H1 (cell line): ENCODE results near the gene ATG4D. TPM values are rescaled to one million over a fixed set of nuclear protein-coding genes. Genes with fewer than 3 reads are reported as not detected.

Experiments used
- CTCF ChIA-PET: fragments of 300-600 bp; sonication (Branson Sonifier 250); formaldehyde crosslinking; loops from one replicate; lab custom pipeline; 2021; ENCODE audit not compliant: partially characterized antibody; lab: Charles Lee
- POLR2A ChIA-PET: fragments of 300-600 bp; sonication (Branson Sonifier 250); formaldehyde crosslinking; loops from one replicate; lab custom pipeline; 2021; ENCODE audit warnings: inconsistent platforms; ENCODE audit not compliant: partially characterized antibody; lab: Charles Lee
- DNase-seq, 2 experiments: peaks; one replicate each; pipeline versions ENCODE4 v3.0.0 to v3.0.0-alpha.2; 2010 to 2022; ENCODE audit warnings: low spot score in 2 of 2, low read depth in 1 of 2, mixed read lengths in 1 of 2
- FAIRE-seq: peaks from 2 replicates; lab custom pipeline; 2011; peaks lifted over from hg19 to GRCh38; lab: Jason Lieb, UNC
- H2AFZ ChIP-seq: 2 replicates; pipeline ENCODE4 v1.8.1; 2012; ENCODE audit warnings: low read length, inconsistent platforms
- H2AK5ac ChIP-seq: 2 replicates; pipeline ENCODE4 v1.6.1; 2013; ENCODE audit warnings: low read depth, low read length
- H2BK120ac ChIP-seq: replicated peaks from 2 replicates; pipeline ENCODE3; 2013; ENCODE audit warnings: low read depth, low read length, inconsistent platforms
- H2BK12ac ChIP-seq: 2 replicates; pipeline ENCODE4 v1.6.1; 2013; ENCODE audit warnings: low read depth, low read length
- H2BK15ac ChIP-seq: 2 replicates; pipeline ENCODE4 v1.6.1; 2013; ENCODE audit warnings: low read length
- H2BK20ac ChIP-seq: 2 replicates; pipeline ENCODE4 v1.6.1; 2013; ENCODE audit warnings: low read length
- H2BK5ac ChIP-seq: 2 replicates; pipeline ENCODE4 v1.6.1; 2013; ENCODE audit warnings: low read depth, low read length
- H3K14ac ChIP-seq: 2 replicates; pipeline ENCODE4 v1.6.1; 2013; ENCODE audit warnings: inconsistent platforms; ENCODE audit not compliant: insufficient read length
- H3K18ac ChIP-seq: 2 replicates; pipeline ENCODE4 v1.6.1; 2013; ENCODE audit warnings: low read length; ENCODE audit errors: extremely low read depth
- H3K23ac ChIP-seq: 2 replicates; pipeline ENCODE4 v1.6.1; 2013; ENCODE audit warnings: inconsistent platforms; ENCODE audit not compliant: insufficient read length
- H3K23me2 ChIP-seq: 2 replicates; pipeline ENCODE4 v1.6.1; 2013; ENCODE audit warnings: low read depth, low read length
- H3K27ac ChIP-seq: 2 replicates; pipeline ENCODE4 v1.6.1; 2011; ENCODE audit warnings: low read depth, low read length, inconsistent platforms
- H3K27me3 ChIP-seq, 4 experiments: replicated peaks in 1 of 4; 1 replicate in 1 of 4; 2 replicates in 3 of 4; pipeline versions ENCODE4 v1.6.1 to v1.8.1; 2011 to 2013; ENCODE audit warnings: low read length in 3 of 4, mild to moderate bottlenecking in 3 of 4, inconsistent platforms in 2 of 4, mixed read lengths in 2 of 4, moderate library complexity in 1 of 4; ENCODE audit not compliant: control insufficient read depth in 3 of 4, insufficient read depth in 3 of 4; ENCODE audit errors: extremely low read depth in 1 of 4
- H3K36me3 ChIP-seq, 4 experiments: 2 replicates each; pipeline versions ENCODE4 v1.6.1 to v1.8.1; 2011 to 2013; ENCODE audit warnings: mild to moderate bottlenecking in 4 of 4, low read length in 3 of 4, moderate library complexity in 2 of 4, control low read depth in 1 of 4, inconsistent platforms in 1 of 4; ENCODE audit not compliant: insufficient read depth in 4 of 4, control insufficient read depth in 2 of 4
- H3K4ac ChIP-seq: replicated peaks from 2 replicates; pipeline ENCODE3; 2013; ENCODE audit warnings: low read length, low read depth, mixed read lengths, inconsistent platforms; ENCODE audit not compliant: insufficient read length
- H3K4me1 ChIP-seq, 4 experiments: replicated peaks in 1 of 4; 1 replicate in 1 of 4; 2 replicates in 3 of 4; pipeline versions ENCODE4 v1.6.1 to v1.8.1; 2011 to 2013; ENCODE audit warnings: low read length in 3 of 4, inconsistent platforms in 2 of 4, mixed read lengths in 1 of 4; ENCODE audit not compliant: insufficient read depth in 4 of 4, control insufficient read depth in 3 of 4
- H3K4me2 ChIP-seq, 2 experiments: 2 replicates each; pipeline versions ENCODE4 v1.6.1 to v1.8.1; 2011 to 2013; ENCODE audit warnings: low read depth in 2 of 2, low read length in 2 of 2, control low read depth in 1 of 2, inconsistent platforms in 1 of 2, mild to moderate bottlenecking in 1 of 2; ENCODE audit not compliant: insufficient read depth in 1 of 2
- H3K4me3 ChIP-seq, 4 experiments: fragments of 200-600, 300-600 bp in 1 of 4; sonication (generic), shearing (Covaris generic), sonication (Bioruptor Twin) in 1 of 4; 2 replicates each; pipeline versions ENCODE4 v1.5.1 to v1.8.1; 2011 to 2016; ENCODE audit warnings: low read length in 4 of 4, low read depth in 3 of 4, control low read depth in 2 of 4, inconsistent platforms in 2 of 4, mild to moderate bottlenecking in 2 of 4, mixed read lengths in 1 of 4, moderate library complexity in 1 of 4; ENCODE audit not compliant: insufficient read depth in 2 of 4; ENCODE audit errors: extremely low read depth in 1 of 4
- H3K56ac ChIP-seq: replicated peaks from 2 replicates; pipeline ENCODE3; 2013; ENCODE audit warnings: low read depth, mild to moderate bottlenecking, mixed read lengths, low read length, inconsistent platforms; ENCODE audit not compliant: insufficient read length
- H3K79me1 ChIP-seq: 2 replicates; pipeline ENCODE4 v1.6.1; 2013; ENCODE audit warnings: low read depth, low read length, control low read depth
- H3K79me2 ChIP-seq, 2 experiments: 2 replicates each; pipeline versions ENCODE4 v1.6.1 to v1.8.1; 2012 to 2013; ENCODE audit warnings: low read length in 2 of 2, mild to moderate bottlenecking in 2 of 2, inconsistent platforms in 1 of 2; ENCODE audit not compliant: insufficient read depth in 2 of 2, control insufficient read depth in 1 of 2
- H3K9ac ChIP-seq, 4 experiments: replicated peaks in 1 of 4; 1 replicate in 1 of 4; 2 replicates in 3 of 4; pipeline versions ENCODE4 v1.6.1 to v1.8.1; 2011 to 2013; ENCODE audit warnings: low read depth in 3 of 4, low read length in 3 of 4, control low read depth in 2 of 4, mild to moderate bottlenecking in 2 of 4, moderate library complexity in 2 of 4, inconsistent platforms in 1 of 4; ENCODE audit errors: extremely low read depth in 1 of 4
- H3K9me3 ChIP-seq, 2 experiments: 2 replicates each; pipeline versions ENCODE4 v1.6.1 to v1.8.1; 2012 to 2013; ENCODE audit warnings: mild to moderate bottlenecking in 2 of 2, moderate library complexity in 2 of 2, control low read depth in 1 of 2, inconsistent platforms in 1 of 2, low read depth in 1 of 2, low read length in 1 of 2, mixed read lengths in 1 of 2; ENCODE audit not compliant: insufficient read depth in 2 of 2
- H4K20me1 ChIP-seq, 2 experiments: replicated peaks in 1 of 2; 2 replicates each; pipeline versions ENCODE3 to v1.8.1; 2011 to 2013; ENCODE audit warnings: inconsistent platforms in 2 of 2, low read length in 2 of 2, mild to moderate bottlenecking in 1 of 2; ENCODE audit not compliant: insufficient read depth in 2 of 2, control insufficient read depth in 1 of 2
- H4K5ac ChIP-seq: 2 replicates; pipeline ENCODE4 v1.6.1; 2013; ENCODE audit warnings: low read length, low read depth, mixed read lengths, inconsistent platforms; ENCODE audit not compliant: insufficient read length
- H4K8ac ChIP-seq: 2 replicates; pipeline ENCODE4 v1.8.0; 2013; ENCODE audit warnings: mild to moderate bottlenecking, moderate library complexity, low read length, inconsistent platforms; ENCODE audit not compliant: insufficient read depth; ENCODE audit errors: extremely low read depth
- H4K91ac ChIP-seq: replicated peaks from 2 replicates; pipeline ENCODE3; 2013; ENCODE audit warnings: low read length, mixed read lengths, inconsistent platforms; ENCODE audit not compliant: insufficient read length
- CTBP2 ChIP-seq: IDR thresholded peaks from 2 replicates; pipeline ENCODE4 v1.7.0; 2011; ENCODE audit warnings: borderline replicate concordance, mild to moderate bottlenecking, moderate library complexity, mixed read lengths, low read length; ENCODE audit not compliant: insufficient read depth, insufficient read length
- KDM1A ChIP-seq: fragments of 200-600, 300-600 bp; sonication (generic); IDR thresholded peaks from 2 replicates; pipeline ENCODE4 v1.7.1; 2016; ENCODE audit warnings: mild to moderate bottlenecking, low read length, borderline replicate concordance
- RBBP5 ChIP-seq: IDR thresholded peaks from 2 replicates; pipeline ENCODE4 v1.7.1; 2012; ENCODE audit warnings: low read depth, mild to moderate bottlenecking, inconsistent platforms, low read length, moderate library complexity, borderline replicate concordance
- WGBS, 2 experiments: shearing (Covaris generic) in 1 of 2; methylation state at CpG; one replicate each; pipeline versions ENCODE4 v1.1.6 to v1.1.7; 2013 to 2015; ENCODE audit warnings: low lambda C conversion rate in 2 of 2, mixed read lengths in 2 of 2, inconsistent platforms in 1 of 2, low coverage in 1 of 2, missing lambda C conversion rate in 1 of 2; ENCODE audit not compliant: insufficient replicate concordance in 2 of 2, insufficient coverage in 1 of 2, insufficient read length in 1 of 2; ENCODE audit errors: extremely low coverage in 1 of 2, missing lambda C conversion rate in 1 of 2; 5-methylcytosine and 5-hydroxymethylcytosine counted together
- polyA plus RNA-seq, 7 experiments: library from polyadenylated mRNA; depleted of rRNA in 3 of 7; stranded (reverse) in 5 of 7; unstranded in 2 of 7; fragments of >200 nt in 5 of 7; fragments of 200-250 nt in 2 of 7; gene quantifications; 1 replicate in 5 of 7; 2 replicates in 1 of 7; 4 replicates in 1 of 7; pipeline versions ENCODE4 v1.2.1 to v1.2.3, GENCODE V29; 2011 to 2013; ENCODE audit warnings: missing spikeins in 2 of 7, mixed read lengths in 2 of 7
- total RNA-seq: library from RNA; stranded (reverse); fragmentation: NEBNext Ultra II Directional; extraction: Animal tissue kit (Norgen Biotek cat#: 25700); gene quantifications from 2 replicates; pipeline ENCODE4 v1.2.1, GENCODE V29; 2021

ATG4D gene
- total and polyA plus RNA-seq, 2 of the 8 experiments (the other 6 are each of a cell fraction or from before 2014, with no cell fraction given), result 39.6 to 43.7 TPM

GRCh38 chr19:10575011-10575716, 31.5 kb downstream of the ATG4D start:
- H3K79me2 ChIP-seq, result no peaks in the 10 kb centered on the region; a peak in 1 of 4 replicates
- H3K23me2 ChIP-seq, result no peaks in the 10 kb centered on the region
- 88% methylated on average over 6 of the region's 6 CpGs; no CpG with 5 or more reads in 1 of the 2 experiments for WGBS, 2 experiments
- H3K4me3 ChIP-seq, result no peak overlapping the region
- FAIRE-seq, result no peak
- no peak overlapping the region for H2AFZ ChIP-seq
- peaks cover 9 to 37% (median 28%) of the 10 kb centered on the region in 4 experiments for H3K36me3 ChIP-seq
- H3K9me3 ChIP-seq, result no peaks in the 10 kb centered on the region
- no peak overlapping the region for H4K91ac ChIP-seq
- no peak overlapping the region for H3K9ac ChIP-seq
- H3K27ac ChIP-seq, result no peak overlapping the region
- H3K18ac ChIP-seq, result no peak overlapping the region
- H3K56ac ChIP-seq, result no peak overlapping the region
- H3K23ac ChIP-seq, result no peak overlapping the region
- no peak overlapping the region for H3K4ac ChIP-seq
- ChIA-PET POLR2A (no interaction called here), CTCF (interaction anchor here (1.1 to 1.5 kb wide), 2 partner anchors 72 to 325 kb away, joined by 3 read pairs; no protein-coding TSS in a partner anchor)
- H2BK5ac ChIP-seq, result no peak overlapping the region
- no peak overlapping the region for H2BK15ac ChIP-seq
- no peak overlapping the region for H2BK12ac ChIP-seq
- H4K8ac ChIP-seq, result no peak overlapping the region
- no peaks in the 10 kb centered on the region for H3K27me3 ChIP-seq
- H3K14ac ChIP-seq, result no peak overlapping the region
- no peak overlapping the region for H2BK20ac ChIP-seq
- H3K4me2 ChIP-seq, result no peak overlapping the region
- no peaks in the 10 kb centered on the region for H3K79me1 ChIP-seq
- H4K5ac ChIP-seq, result no peak overlapping the region
- H4K20me1 ChIP-seq, result peaks cover 3 to 4% of the 10 kb centered on the region in 2 experiments
- H2BK120ac ChIP-seq, result no peak overlapping the region
- no peak for DNase-seq
- H3K4me1 ChIP-seq, result no peaks in the 10 kb centered on the region
- no peak overlapping the region for H2AK5ac ChIP-seq
- TF ChIP-seq CTBP2 (no peak), KDM1A (peak; percentile 66; the same call in 1 of the 2 replicates), RBBP5 (no peak)
